IMR-90 (cell line): ENCODE results near the gene SPAAR. TPM values are rescaled to one million over a fixed set of nuclear protein-coding genes. Genes with fewer than 3 reads are reported as not detected.

Experiments used
- ATAC-seq: fragments of 200-7000 bp; cut with Tn5 transposase; 2 replicates; pipeline ENCODE4 v1.9.1; 2020; ENCODE audit warnings: low read depth, mild to moderate bottlenecking, moderate library complexity
- BruUV-seq: library from RNA; stranded (reverse); fragments of 400-500 nt; replicated peaks from 2 replicates; lab custom pipeline; 2021; lab: Mats Ljungman, UMichigan
- CTCF ChIA-PET: fragments of 300-600 bp; formaldehyde crosslinking; extraction: SDS; loops from one replicate; lab custom pipeline; 2021; ENCODE audit warnings: antibody characterized with exemption; lab: Yijun Ruan, JAX
- POLR2A ChIA-PET: fragments of 300-600 bp; sonication (Branson Sonifier 250); formaldehyde crosslinking; loops from one replicate; lab custom pipeline; 2022; ENCODE audit warnings: antibody characterized with exemption; ENCODE audit not compliant: unreplicated experiment; lab: Charles Lee
- DNase-seq: peaks from one replicate; pipeline ENCODE4 v3.0.0; 2013
- H2AFZ ChIP-seq: replicated peaks from 2 replicates; pipeline ENCODE3; 2013; ENCODE audit warnings: low read length, mild to moderate bottlenecking; ENCODE audit not compliant: poor library complexity
- H2AK5ac ChIP-seq: 2 replicates; pipeline ENCODE4 v1.6.1; 2013; ENCODE audit warnings: low read depth, low read length, inconsistent platforms
- H2AK9ac ChIP-seq: replicated peaks from 2 replicates; pipeline ENCODE3; 2013; ENCODE audit warnings: mild to moderate bottlenecking, low read depth, low read length, moderate library complexity; ENCODE audit not compliant: poor library complexity
- H2BK120ac ChIP-seq: 2 replicates; pipeline ENCODE4 v1.6.1; 2013; ENCODE audit warnings: low read depth, low read length, inconsistent platforms
- H2BK15ac ChIP-seq: 3 replicates; pipeline ENCODE4 v1.6.1; 2013; ENCODE audit warnings: low read depth, low read length, inconsistent platforms
- H2BK20ac ChIP-seq: 2 replicates; pipeline ENCODE4 v1.6.1; 2013; ENCODE audit warnings: low read depth, mild to moderate bottlenecking, inconsistent platforms, low read length, moderate library complexity
- H2BK5ac ChIP-seq: 2 replicates; pipeline ENCODE4 v1.6.1; 2013; ENCODE audit warnings: mild to moderate bottlenecking, low read depth, low read length, inconsistent platforms; ENCODE audit not compliant: poor library complexity, severe bottlenecking
- H3K14ac ChIP-seq: replicated peaks from 2 replicates; pipeline ENCODE4 v1.6.1; 2013; ENCODE audit warnings: low read depth, low read length, inconsistent platforms
- H3K18ac ChIP-seq: 2 replicates; pipeline ENCODE4 v1.6.1; 2013; ENCODE audit warnings: low read depth, low read length, control low read depth
- H3K23ac ChIP-seq: 2 replicates; pipeline ENCODE4 v1.6.1; 2013; ENCODE audit warnings: low read depth, low read length, inconsistent platforms
- H3K27ac ChIP-seq: 2 replicates; pipeline ENCODE4 v1.5.1; 2013; ENCODE audit warnings: mild to moderate bottlenecking, control low read depth, low read length; ENCODE audit not compliant: insufficient read depth
- H3K27me3 ChIP-seq: 2 replicates; pipeline ENCODE4 v1.6.1; 2013; ENCODE audit warnings: low read length; ENCODE audit not compliant: control insufficient read depth, insufficient read depth
- H3K36me3 ChIP-seq: 2 replicates; pipeline ENCODE4 v1.6.1; 2013; ENCODE audit warnings: low read length, mixed read lengths; ENCODE audit not compliant: control insufficient read depth, insufficient read depth
- H3K4ac ChIP-seq: 2 replicates; pipeline ENCODE4 v1.6.1; 2013; ENCODE audit warnings: low read depth, low read length, inconsistent platforms
- H3K4me1 ChIP-seq: 2 replicates; pipeline ENCODE4 v1.6.1; 2013; ENCODE audit warnings: low read length, mixed read lengths; ENCODE audit not compliant: control insufficient read depth, insufficient read depth
- H3K4me2 ChIP-seq: 2 replicates; pipeline ENCODE4 v1.6.1; 2013; ENCODE audit warnings: low read depth, mild to moderate bottlenecking, control low read depth, low read length, moderate library complexity
- H3K4me3 ChIP-seq: 2 replicates; pipeline ENCODE4 v1.5.1; 2013; ENCODE audit warnings: low read depth, mild to moderate bottlenecking, control low read depth, low read length, moderate library complexity; ENCODE audit not compliant: insufficient read depth
- H3K56ac ChIP-seq: 2 replicates; pipeline ENCODE4 v1.6.1; 2013; ENCODE audit warnings: low read length, inconsistent platforms; ENCODE audit not compliant: insufficient read depth; ENCODE audit errors: extremely low read depth
- H3K79me1 ChIP-seq, 2 experiments: 2 replicates each; pipeline ENCODE4 v1.6.1; 2013; ENCODE audit warnings: low read length in 2 of 2, inconsistent platforms in 1 of 2, low read depth in 1 of 2
- H3K9ac ChIP-seq: 2 replicates; pipeline ENCODE4 v1.6.1; 2013; ENCODE audit warnings: low read depth, low read length, control low read depth
- H3K9me1 ChIP-seq: 2 replicates; pipeline ENCODE4 v1.6.1; 2013; ENCODE audit warnings: low read length, inconsistent platforms; ENCODE audit not compliant: insufficient read depth
- H3K9me3 ChIP-seq: 2 replicates; pipeline ENCODE4 v1.6.1; 2013; ENCODE audit warnings: low read length; ENCODE audit not compliant: control insufficient read depth, insufficient read depth
- H4K20me1 ChIP-seq: 2 replicates; pipeline ENCODE4 v1.6.1; 2013; ENCODE audit warnings: low read length, inconsistent platforms; ENCODE audit not compliant: insufficient read depth
- H4K5ac ChIP-seq: 2 replicates; pipeline ENCODE4 v1.6.1; 2013; ENCODE audit warnings: mild to moderate bottlenecking, low read depth, low read length, control low read depth
- H4K8ac ChIP-seq, 2 experiments: 2 replicates each; pipeline ENCODE4 v1.6.1; 2013; ENCODE audit warnings: low read depth in 2 of 2, low read length in 2 of 2, control low read depth in 1 of 2, inconsistent platforms in 1 of 2
- H4K91ac ChIP-seq: 2 replicates; pipeline ENCODE4 v1.6.1; 2013; ENCODE audit warnings: low read depth, low read length, inconsistent platforms; ENCODE audit not compliant: insufficient read depth
- BHLHE40 ChIP-seq: fragments of 150-350 bp; IDR thresholded peaks from 2 replicates; pipeline ENCODE4 v1.6.1; 2016; ENCODE audit warnings: mild to moderate bottlenecking, low read depth, low read length
- CEBPB ChIP-seq: IDR thresholded peaks from 2 replicates; pipeline ENCODE4 v1.6.1; 2012; ENCODE audit warnings: low read depth, low read length, improper control_type of control experiment
- CHD1 ChIP-seq: IDR thresholded peaks from 2 replicates; pipeline ENCODE4 v1.6.1; 2012; ENCODE audit warnings: low read depth, low read length, improper control_type of control experiment
- FOS ChIP-seq: fragments of 150-350 bp; IDR thresholded peaks from 2 replicates; pipeline ENCODE4 v1.6.1; 2016; ENCODE audit warnings: low read depth, low read length
- MAFK ChIP-seq: IDR thresholded peaks from 2 replicates; pipeline ENCODE4 v1.6.1; 2012; ENCODE audit warnings: low read depth, low read length, improper control_type of control experiment
- MAZ ChIP-seq: IDR thresholded peaks from 2 replicates; pipeline ENCODE4 v1.6.1; 2012; ENCODE audit warnings: low read depth, mild to moderate bottlenecking, low read length, improper control_type of control experiment, moderate library complexity, borderline replicate concordance
- MXI1 ChIP-seq: IDR thresholded peaks from 2 replicates; pipeline ENCODE4 v1.6.1; 2012; ENCODE audit warnings: low read depth, mild to moderate bottlenecking, low read length, moderate library complexity, borderline replicate concordance
- NFE2L2 ChIP-seq: fragments of 150-350 bp; IDR thresholded peaks from 2 replicates; pipeline ENCODE4 v1.6.1; 2016; ENCODE audit warnings: low read depth, mild to moderate bottlenecking, low read length
- POLR2A ChIP-seq: IDR thresholded peaks from 2 replicates; pipeline ENCODE4 v1.6.1; 2012; ENCODE audit warnings: mild to moderate bottlenecking, low read depth, low read length
- RAD21 ChIP-seq: IDR thresholded peaks from 2 replicates; pipeline ENCODE4 v1.6.1; 2012; ENCODE audit warnings: low read length, improper control_type of control experiment
- RCOR1 ChIP-seq: IDR thresholded peaks from 2 replicates; pipeline ENCODE4 v1.6.1; 2012; ENCODE audit warnings: mild to moderate bottlenecking, low read length, improper control_type of control experiment; ENCODE audit not compliant: insufficient replicate concordance
- RFX5 ChIP-seq: IDR thresholded peaks from 2 replicates; pipeline ENCODE4 v1.8.0; 2012; ENCODE audit warnings: low read depth, mild to moderate bottlenecking, low read length, moderate library complexity
- SMC3 ChIP-seq: fragments of 150-350 bp; IDR thresholded peaks from 2 replicates; pipeline ENCODE4 v1.6.1; 2016; ENCODE audit warnings: low read depth, mild to moderate bottlenecking, antibody characterized with exemption, low read length, moderate library complexity
- WGBS, 2 experiments: methylation state at CpG; one replicate each; pipeline versions ENCODE4 v1.1.5 to v1.1.7; 2013; ENCODE audit warnings: missing lambda C conversion rate in 2 of 2; ENCODE audit not compliant: insufficient read length in 1 of 2; ENCODE audit errors: extremely low coverage in 2 of 2; 5-methylcytosine and 5-hydroxymethylcytosine counted together
- dilution Hi-C: fragments of 300-500 bp; cut with HindIII; formaldehyde crosslinking; loops from one replicate; pipeline ENCODE4 v1.14.3; 2018; ENCODE audit warnings: low sequenced_read_pairs; ENCODE audit not compliant: unreplicated experiment
- in situ Hi-C: fragments of 300-500 bp; cut with MboI; formaldehyde crosslinking; loops from 3 replicates; pipeline ENCODE4 v1.14.3; 2019; ENCODE audit warnings: low sequenced_read_pairs, inconsistent platforms, mixed read lengths
- intact Hi-C: fragments of 100-400 bp; cut with micrococcal nuclease; formaldehyde crosslinking; loops from 2 replicates; pipeline ENCODE4 v1.10.0; 2022
- polyA plus RNA-seq, 3 experiments: library from polyadenylated mRNA; depleted of rRNA; stranded (reverse); fragments of >200 nt; gene quantifications; 2 replicates each; pipeline ENCODE4 v1.2.3, GENCODE V29; 2012; ENCODE audit warnings: low replicate concordance in 1 of 3
- total RNA-seq: library from RNA; depleted of rRNA; stranded (reverse); fragments of >200 nt; gene quantifications from 2 replicates; pipeline ENCODE4 v1.2.3, GENCODE V29; 2012
- TF ChIP-seq, protein P1 (sequence below): conservative IDR thresholded peaks from 2 replicates; pipeline ENCODE4 v1.5.1; 2012; ENCODE audit warnings: mild to moderate bottlenecking, low read depth, low read length, improper control_type of control experiment
- TF ChIP-seq, protein P2 (sequence below): fragments of 150-350 bp; IDR thresholded peaks from 2 replicates; pipeline ENCODE4 v1.6.1; 2017; ENCODE audit warnings: mild to moderate bottlenecking, antibody characterized with exemption, low read length, low read depth
- TF ChIP-seq, protein P3 (sequence below): fragments of 150-350 bp; IDR thresholded peaks from 2 replicates; pipeline ENCODE4 v1.6.1; 2016; ENCODE audit warnings: low read depth, mild to moderate bottlenecking, low read length, moderate library complexity, borderline replicate concordance

The SPAAR gene
- total and polyA plus RNA-seq, 2 of the 4 experiments (the other 2 are of a cell fraction): 0.18 to 0.32 TPM

DNA sequence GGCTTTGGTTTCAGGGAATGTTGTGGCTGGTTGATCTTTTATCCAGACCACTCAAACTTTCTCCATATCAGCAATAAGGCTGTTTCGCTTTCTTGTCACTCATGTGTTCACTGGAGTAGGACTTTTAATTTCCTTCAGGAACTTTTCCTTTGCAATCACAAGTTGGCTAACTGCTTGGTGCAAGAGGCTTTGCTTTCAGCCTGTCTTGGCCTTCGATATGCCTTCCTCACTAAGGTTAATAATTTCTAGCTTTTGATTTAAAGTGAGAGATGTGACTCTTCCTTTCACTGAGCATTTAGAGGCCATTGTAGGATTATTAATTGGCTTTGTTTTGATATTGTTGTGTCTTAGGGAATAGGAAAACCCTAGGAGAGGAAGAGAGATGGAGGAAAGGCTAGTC is 10.3 kb upstream of the SPAAR start:
- H3K14ac ChIP-seq: no peak overlapping the region
- H2AFZ ChIP-seq: no peak overlapping the region
- no peaks in the 10 kb centered on the region for H3K4me1 ChIP-seq
- WGBS, 2 experiments: no CpG with 5 or more reads among the region's 2 CpGs
- TF ChIP-seq RFX5 (no peak), RCOR1 (no peak), SMC3 (no peak), MAZ (no peak), FOS (no peak), MAFK (no peak), MXI1 (no peak), CHD1 (no peak), BHLHE40 (no peak), POLR2A (no peak), RAD21 (no peak), CEBPB (no peak), NFE2L2 (no peak)
- TF ChIP-seq, protein P1, sequence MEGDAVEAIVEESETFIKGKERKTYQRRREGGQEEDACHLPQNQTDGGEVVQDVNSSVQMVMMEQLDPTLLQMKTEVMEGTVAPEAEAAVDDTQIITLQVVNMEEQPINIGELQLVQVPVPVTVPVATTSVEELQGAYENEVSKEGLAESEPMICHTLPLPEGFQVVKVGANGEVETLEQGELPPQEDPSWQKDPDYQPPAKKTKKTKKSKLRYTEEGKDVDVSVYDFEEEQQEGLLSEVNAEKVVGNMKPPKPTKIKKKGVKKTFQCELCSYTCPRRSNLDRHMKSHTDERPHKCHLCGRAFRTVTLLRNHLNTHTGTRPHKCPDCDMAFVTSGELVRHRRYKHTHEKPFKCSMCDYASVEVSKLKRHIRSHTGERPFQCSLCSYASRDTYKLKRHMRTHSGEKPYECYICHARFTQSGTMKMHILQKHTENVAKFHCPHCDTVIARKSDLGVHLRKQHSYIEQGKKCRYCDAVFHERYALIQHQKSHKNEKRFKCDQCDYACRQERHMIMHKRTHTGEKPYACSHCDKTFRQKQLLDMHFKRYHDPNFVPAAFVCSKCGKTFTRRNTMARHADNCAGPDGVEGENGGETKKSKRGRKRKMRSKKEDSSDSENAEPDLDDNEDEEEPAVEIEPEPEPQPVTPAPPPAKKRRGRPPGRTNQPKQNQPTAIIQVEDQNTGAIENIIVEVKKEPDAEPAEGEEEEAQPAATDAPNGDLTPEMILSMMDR: no peak
- TF ChIP-seq, protein P2, sequence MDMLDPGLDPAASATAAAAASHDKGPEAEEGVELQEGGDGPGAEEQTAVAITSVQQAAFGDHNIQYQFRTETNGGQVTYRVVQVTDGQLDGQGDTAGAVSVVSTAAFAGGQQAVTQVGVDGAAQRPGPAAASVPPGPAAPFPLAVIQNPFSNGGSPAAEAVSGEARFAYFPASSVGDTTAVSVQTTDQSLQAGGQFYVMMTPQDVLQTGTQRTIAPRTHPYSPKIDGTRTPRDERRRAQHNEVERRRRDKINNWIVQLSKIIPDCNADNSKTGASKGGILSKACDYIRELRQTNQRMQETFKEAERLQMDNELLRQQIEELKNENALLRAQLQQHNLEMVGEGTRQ: no peak
- TF ChIP-seq, protein P3, sequence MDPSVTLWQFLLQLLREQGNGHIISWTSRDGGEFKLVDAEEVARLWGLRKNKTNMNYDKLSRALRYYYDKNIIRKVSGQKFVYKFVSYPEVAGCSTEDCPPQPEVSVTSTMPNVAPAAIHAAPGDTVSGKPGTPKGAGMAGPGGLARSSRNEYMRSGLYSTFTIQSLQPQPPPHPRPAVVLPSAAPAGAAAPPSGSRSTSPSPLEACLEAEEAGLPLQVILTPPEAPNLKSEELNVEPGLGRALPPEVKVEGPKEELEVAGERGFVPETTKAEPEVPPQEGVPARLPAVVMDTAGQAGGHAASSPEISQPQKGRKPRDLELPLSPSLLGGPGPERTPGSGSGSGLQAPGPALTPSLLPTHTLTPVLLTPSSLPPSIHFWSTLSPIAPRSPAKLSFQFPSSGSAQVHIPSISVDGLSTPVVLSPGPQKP: no peak
- no peak overlapping the region for H2AK9ac ChIP-seq
- no peak overlapping the region for H4K8ac ChIP-seq
- in situ Hi-C loops (no loop called here), dilution Hi-C loops (no loop called here), intact Hi-C loops (no loop called here)
- H2BK120ac ChIP-seq: no peak overlapping the region
- H3K27me3 ChIP-seq: peaks cover 24% of the 10 kb centered on the region
- no peak overlapping the region for H2AK5ac ChIP-seq
- no peak overlapping the region for H2BK5ac ChIP-seq
- no peak overlapping the region for H4K5ac ChIP-seq
- no peaks in the 10 kb centered on the region for H3K36me3 ChIP-seq
- no peak overlapping the region for H4K91ac ChIP-seq
- H3K27ac ChIP-seq: no peak overlapping the region
- ChIA-PET CTCF (no interaction called here), POLR2A (no interaction called here)
- H3K9me3 ChIP-seq: no peaks in the 10 kb centered on the region
- H2BK20ac ChIP-seq: no peak overlapping the region
- no peaks in the 10 kb centered on the region for H3K9me1 ChIP-seq
- no peak for DNase-seq
- H2BK15ac ChIP-seq: no peak overlapping the region
- no peaks in the 10 kb centered on the region for H4K20me1 ChIP-seq
- ATAC-seq: no peak
- no peaks in the 10 kb centered on the region for H3K79me1 ChIP-seq
- H3K23ac ChIP-seq: no peak overlapping the region
- no peak overlapping the region for H3K4ac ChIP-seq
- no peak overlapping the region for H3K4me3 ChIP-seq
- BruUV-seq: no TSS peak
- no peak overlapping the region for H3K56ac ChIP-seq
- H3K9ac ChIP-seq: no peak overlapping the region
- H3K18ac ChIP-seq: no peak overlapping the region
- no peak overlapping the region for H3K4me2 ChIP-seq
